K562 (cell line): Measurements from ENCODE around the gene MTG2. TPM values are rescaled to one million over a fixed set of nuclear protein-coding genes. Genes with fewer than 3 reads are reported as not detected.

ENCODE experiments used
- ATAC-seq: fragments of 200-7000 bp; cut with Tn5 transposase; 3 replicates; pipeline ENCODE4 v1.9.1; 2020; ENCODE audit warnings: moderate library complexity
- Bru-seq: library from RNA; stranded (reverse); fragments of 400-500 nt; gene quantifications from one replicate; lab custom pipeline; 2021; lab: Mats Ljungman, UMichigan
- BruChase-seq, 2 experiments: library from RNA; stranded (reverse); fragments of 400-500 nt; gene quantifications; one replicate each; lab custom pipeline; 2021; lab: Mats Ljungman, UMichigan
- BruUV-seq: library from RNA; stranded (reverse); fragments of 400-500 nt; replicated peaks from 2 replicates; lab custom pipeline; 2021; lab: Mats Ljungman, UMichigan
- CTCF ChIA-PET: fragments of 300-600 bp; formaldehyde crosslinking; extraction: SDS; loops from one replicate; lab custom pipeline; 2021; ENCODE audit warnings: low intra/inter-chr PET ratio; lab: Yijun Ruan, JAX
- POLR2A ChIA-PET: fragments of 300-600, 350-650 bp; sonication (Branson Sonifier 250); formaldehyde crosslinking; extraction: SDS; loops from one replicate; lab custom pipeline; 2021; ENCODE audit warnings: antibody characterized with exemption, inconsistent platforms; lab: Yijun Ruan, JAX
- DNase-seq, 4 experiments: peaks; one replicate each; pipeline versions ENCODE4 v3.0.0 to v3.0.0-alpha.2; 2011 to 2018; ENCODE audit warnings: low spot score in 3 of 4, mixed read lengths in 3 of 4; ENCODE audit errors: extremely low read depth in 1 of 4
- FAIRE-seq: peaks from 2 replicates; lab custom pipeline; 2011; peaks lifted over from hg19 to GRCh38; lab: Jason Lieb, UNC
- H2AFZ ChIP-seq: 2 replicates; pipeline ENCODE4 v1.6.0; 2011; ENCODE audit warnings: low read depth, low read length, control low read depth, inconsistent platforms
- H3K27ac ChIP-seq: fragments of 200-600 bp; 3 replicates; pipeline ENCODE4 v1.8.0; 2011; ENCODE audit warnings: low read depth, mild to moderate bottlenecking, control low read depth, inconsistent platforms, low read length, moderate library complexity, mixed read lengths; ENCODE audit errors: extremely low read depth
- H3K27me3 ChIP-seq, 2 experiments: fragments of 300-600 bp in 1 of 2; 2 replicates in 1 of 2; 3 replicates in 1 of 2; pipeline versions ENCODE4 v1.6.0 to v1.8.0; 2011; ENCODE audit warnings: inconsistent platforms in 2 of 2, low read length in 2 of 2, mild to moderate bottlenecking in 1 of 2, mixed read lengths in 1 of 2, moderate library complexity in 1 of 2; ENCODE audit not compliant: control insufficient read depth in 2 of 2, insufficient read depth in 2 of 2
- H3K36me3 ChIP-seq: fragments of 300-600 bp; 3 replicates; pipeline ENCODE4 v1.8.0; 2011; ENCODE audit warnings: mild to moderate bottlenecking, low read length, inconsistent platforms; ENCODE audit not compliant: control insufficient read depth, insufficient read depth
- H3K4me1 ChIP-seq, 2 experiments: fragments of 200-600 bp in 1 of 2; replicated peaks in 1 of 2; 2 replicates in 1 of 2; 3 replicates in 1 of 2; pipeline versions ENCODE4 v1.5.1 to v1.8.0; 2011; ENCODE audit warnings: inconsistent platforms in 2 of 2, low read length in 2 of 2, mild to moderate bottlenecking in 1 of 2, mixed read lengths in 1 of 2, moderate library complexity in 1 of 2; ENCODE audit not compliant: control insufficient read depth in 2 of 2, insufficient read depth in 2 of 2
- H3K4me2 ChIP-seq: 2 replicates; pipeline ENCODE4 v1.6.1; 2011; ENCODE audit warnings: low read length, control low read depth, inconsistent platforms, mixed read lengths; ENCODE audit not compliant: insufficient read depth
- H3K4me3 ChIP-seq: fragments of 200-600 bp; sonication (generic), shearing (Covaris generic); 2 replicates; pipeline ENCODE4 v1.5.1; 2016; ENCODE audit warnings: control low read depth, inconsistent platforms
- H3K79me2 ChIP-seq: fragments of 200-600 bp; 3 replicates; pipeline ENCODE4 v1.8.0; 2011; ENCODE audit warnings: low read length, inconsistent platforms; ENCODE audit not compliant: control insufficient read depth, insufficient read depth
- H3K9ac ChIP-seq, 2 experiments: 2 replicates each; pipeline versions ENCODE4 v1.6.0 to v1.6.1; 2011; ENCODE audit warnings: low read depth in 2 of 2, low read length in 2 of 2, control low read depth in 1 of 2, inconsistent platforms in 1 of 2, mild to moderate bottlenecking in 1 of 2, mixed read lengths in 1 of 2; ENCODE audit not compliant: insufficient read depth in 1 of 2
- H3K9me1 ChIP-seq: one replicate; pipeline ENCODE4 v1.6.0; 2011; ENCODE audit warnings: inconsistent platforms, mild to moderate bottlenecking, low read length, moderate library complexity; ENCODE audit not compliant: control insufficient read depth, insufficient read depth
- H3K9me3 ChIP-seq: replicated peaks from 2 replicates; pipeline ENCODE4 v1.5.1; 2011; ENCODE audit warnings: low read depth, low read length, inconsistent platforms; ENCODE audit not compliant: control insufficient read depth, insufficient read depth
- H4K20me1 ChIP-seq: replicated peaks from 2 replicates; pipeline ENCODE4 v1.6.1; 2011; ENCODE audit warnings: low read length, inconsistent platforms, mixed read lengths; ENCODE audit not compliant: control insufficient read depth, insufficient read depth
- ATF6 ChIP-seq: sonication (generic); formaldehyde crosslinking; IDR thresholded peaks from 2 replicates; pipeline ENCODE4 v1.4.0; 2020; ENCODE audit warnings: mild to moderate bottlenecking, missing genetic modification reagents
- ATF7 ChIP-seq: fragments of 450-650 bp; IDR thresholded peaks from 2 replicates; pipeline ENCODE4 v1.7.1; 2014; ENCODE audit warnings: mild to moderate bottlenecking, moderate library complexity
- IFI16 ChIP-seq: fragments of 250-450 bp; sonication (Bioruptor Pico); IDR thresholded peaks from 2 replicates; pipeline ENCODE4 v2.1.2; 2022; ENCODE audit warnings: mild to moderate bottlenecking, inconsistent platforms
- KLF16 ChIP-seq: IDR thresholded peaks from 2 replicates; pipeline ENCODE4 v1.6.1; 2016; ENCODE audit warnings: antibody characterized with exemption
- PRPF4 ChIP-seq: fragments of 200-400 bp; formaldehyde crosslinking; IDR thresholded peaks from one replicate; pipeline ENCODE4 v1.6.1; 2017; ENCODE audit warnings: low read length, low read depth, mild to moderate bottlenecking; ENCODE audit not compliant: insufficient read depth, poor library complexity, severe bottlenecking
- RB1 ChIP-seq: fragments of 450-650 bp; IDR thresholded peaks from 2 replicates; pipeline ENCODE4 v1.6.1; 2017; ENCODE audit warnings: low read depth, mild to moderate bottlenecking
- SNIP1 ChIP-seq: fragments of 450-650 bp; IDR thresholded peaks from 2 replicates; pipeline ENCODE4 v1.7.1; 2017; ENCODE audit warnings: low read depth, mild to moderate bottlenecking
- THRB ChIP-seq: fragments of 450-650 bp; formaldehyde crosslinking; conservative IDR thresholded peaks from 2 replicates; pipeline ENCODE4 v1.4.0; 2022; ENCODE audit warnings: mild to moderate bottlenecking, missing genetic modification characterization
- ZNF395 ChIP-seq: fragments of 200-800 bp; sonication (Bioruptor generic); IDR thresholded peaks from 2 replicates; pipeline ENCODE4 v1.6.1; 2017; ENCODE audit warnings: missing genetic modification characterization, missing compliant biosample characterization
- WGBS: fragments of 100-300 bp; shearing (Covaris generic); methylation state at CpG from one replicate; pipeline ENCODE4 v1.1.6; 2016; ENCODE audit warnings: low coverage, mixed read lengths; ENCODE audit not compliant: insufficient coverage; ENCODE audit errors: missing lambda C conversion rate; 5-methylcytosine and 5-hydroxymethylcytosine counted together
- in situ Hi-C: fragments of 300-500 bp; cut with MboI; formaldehyde crosslinking; loops from 4 replicates; pipeline ENCODE4 v1.15.0; 2018; ENCODE audit warnings: inconsistent platforms, mixed read lengths
- intact Hi-C: fragments of 100-400 bp; cut with micrococcal nuclease; formaldehyde crosslinking; loops from 2 replicates; pipeline ENCODE4 v1.14.2; 2022
- long read RNA-seq, 3 experiments: library from polyadenylated mRNA in 2 of 3; library from RNA in 1 of 3; unstranded in 2 of 3; stranded (forward) in 1 of 3; transcript quantifications; one replicate each; pipeline ENCODE4 v2.0.0, GENCODE V29; 2019 to 2022
- polyA minus RNA-seq, 3 experiments: library from RNA; depleted of rRNA, polyadenylated mRNA; stranded (reverse); fragments of >200 nt; gene quantifications; 2 replicates each; pipeline ENCODE4 v1.2.3, GENCODE V29; 2011
- polyA plus RNA-seq, 8 experiments: library from polyadenylated mRNA; depleted of rRNA in 4 of 8; stranded (reverse) in 5 of 8; unstranded in 3 of 8; fragments of >200 nt; fragmentation: Nextera tagmentation in 2 of 8; fragmentation: Illumina TruSeq in 1 of 8; extraction: Ambion mirVana in 2 of 8; extraction: Trizol in 1 of 8; gene quantifications; 2 replicates each; pipeline versions ENCODE4 v1.2.1 to v1.2.3, GENCODE V29; 2011 to 2014; ENCODE audit warnings: inconsistent platforms in 1 of 8, missing spikeins in 1 of 8
- total RNA-seq, 7 experiments: library from RNA; depleted of rRNA in 6 of 7; stranded (reverse); fragments of >200 nt in 6 of 7; fragmentation: Illumina TruSeq in 2 of 7; extraction: Trizol in 2 of 7; gene quantifications; 2 replicates each; pipeline versions ENCODE4 v1.2.1 to v1.2.3, GENCODE V29; 2011 to 2021; ENCODE audit warnings: low replicate concordance in 1 of 7

MTG2 gene
- 78.3 and 113 TPM in 2 replicates for total RNA-seq (2011; cell fraction: chromatin; rRNA removed; ENCODE audit: low replicate concordance)
- 67.9 and 70.7 TPM in 2 replicates for total RNA-seq (2011; cell fraction: nucleolus; rRNA removed)
- 77.2 and 104 TPM in 2 replicates for total RNA-seq (2011; cell fraction: nucleoplasm; rRNA removed)
- total RNA-seq (2014; rRNA removed) = 44.6 and 63.8 TPM in 2 replicates
- 21.5 and 21.7 TPM in 2 replicates for total RNA-seq (2014; rRNA removed; fragmentation: Illumina TruSeq; extraction: Trizol)
- 39.6 and 44.5 TPM in 2 replicates for total RNA-seq (2015; rRNA removed; fragmentation: Illumina TruSeq; extraction: Trizol)
- 65.1 and 67.5 TPM in 2 replicates for total RNA-seq (2021)
- polyA plus RNA-seq (2011; rRNA removed) = 32.3 and 33.1 TPM in 2 replicates
- 43.6 and 66.7 TPM in 2 replicates for polyA plus RNA-seq (2011; cell fraction: cytosol; rRNA removed)
- 27.6 and 41.4 TPM in 2 replicates for polyA plus RNA-seq (2011; cell fraction: nucleus; rRNA removed)
- polyA plus RNA-seq (2012) = 35.8 and 52.8 TPM in 2 replicates
- polyA plus RNA-seq (2014; fragmentation: Illumina TruSeq; extraction: Trizol) = 53.9 and 66.5 TPM in 2 replicates
- polyA plus RNA-seq (2014; fragmentation: Nextera tagmentation; extraction: Ambion mirVana) = 1 to 10 TPM; 8.7 to 9.3 TPM
- 58.9 and 67.2 TPM in 2 replicates for polyA plus RNA-seq (2014; rRNA removed)
- 20.0 and 26.4 TPM in 2 replicates for polyA minus RNA-seq (2011; rRNA and poly(A)+ RNA removed)
- polyA minus RNA-seq (2011; cell fraction: cytosol; rRNA and poly(A)+ RNA removed) = 21.5 and 30.5 TPM in 2 replicates
- 14.5 and 18.4 TPM in 2 replicates for polyA minus RNA-seq (2011; cell fraction: nucleus; rRNA and poly(A)+ RNA removed)
- Bru-seq, nascent RNA = percentile 82 among the genes with signal in this experiment
- percentile 84 among the genes with signal in this experiment for BruChase-seq, experiment 1, labeled RNA remaining after a 2-hour chase
- percentile 83 among the genes with signal in this experiment for BruChase-seq, experiment 2, labeled RNA remaining after a 6-hour chase
- long read RNA-seq, experiment 1, transcript MTG2-210 (2 exons, 590 nt) = major isoform, 25 of 305 reads
- long read RNA-seq, experiment 1, transcript MTG2-201 (7 exons, 2,929 nt) = minor isoform, 23 of 305 reads
- long read RNA-seq, experiment 1, partial matches to known transcripts = 163 of 305 reads
- long read RNA-seq, experiment 1, other reads (novel, unspliced or antisense) = 94 of 305 reads
- long read RNA-seq, experiment 2, partial matches to known transcripts = 19 of 32 reads
- long read RNA-seq, experiment 2, other reads (novel, unspliced or antisense) = 11 of 32 reads
- long read RNA-seq, experiment 3, transcript MTG2-201 (7 exons, 2,929 nt) = major isoform, 10 of 28 reads
- long read RNA-seq, experiment 3, partial matches to known transcripts = 10 of 28 reads
- long read RNA-seq, experiment 3, other reads (novel, unspliced or antisense) = 8 of 28 reads

GRCh38 chr20:62182469-62183425 is at the start of gene MTG2:
Gene MTG2, plus strand, starts transcription at chr20:62183028. Its CDS starts 10,393 bp downstream, at chr20:62193421.
- Histone ChIP-seq H3K27ac (peak within 1 kb of the TSS; percentile 96), H3K79me2 (peaks cover 56% of the 10 kb centered on the region), H3K9me1 (no peaks in the 10 kb centered on the region), H3K9me3 (no peaks in the 10 kb centered on the region), H4K20me1 (no peaks in the 10 kb centered on the region; the same call in 1 of the 2 replicates), H3K36me3 (peaks cover 34% of the 10 kb centered on the region; the same call in 2 of the 3 replicates), H3K9ac (peak within 1 kb of the TSS; percentile 99 to 100), H3K27me3 (no peaks in the 10 kb centered on the region), H2AFZ (peak within 1 kb of the TSS; percentile 82), H3K4me2 (peak within 1 kb of the TSS; percentile 92), H3K4me1 (peaks cover 14 to 23% of the 10 kb centered on the region in 2 experiments), H3K4me3 (peak within 1 kb of the TSS; percentile 98)
- intact Hi-C loops (no loop called here), in situ Hi-C loops (no loop called here)
- DNase-seq = peak; percentile 97 to 99 (median 98)
- WGBS = under 1% methylated on average over 78 of the region's 96 CpGs
- FAIRE-seq = peak; percentile 99
- CTCF ChIA-PET = no interaction called here
- POLR2A ChIA-PET = interaction anchor here (0.5 to 1.6 kb wide), 4 partner anchors 13 to 552 kb away, joined by 3 to 4 read pairs (median 3); no protein-coding TSS in a partner anchor
- peak; percentile 97 for ATAC-seq
- BruUV-seq = TSS peak; percentile 92
- TF ChIP-seq ATF7 (peak; percentile 82), PRPF4 (peak; percentile 92), IFI16 (no peak), SNIP1 (no peak), KLF16 (no peak), ATF6 (CRISPR knock-in tag) (peak; percentile 91; the same call in 1 of the 2 replicates), ZNF395 (CRISPR knock-in tag) (no peak), THRB (peak; percentile 78; the same call in 1 of the 2 replicates), RB1 (peak; percentile 35)
